HuH-7 (cell line): ENCODE results near the gene SIL1.
A peak's percentile ranks its signal among the peaks of the same experiment; 100 is the strongest.
"Not testable (repeated sequence)": the region's sequence is repeated elsewhere in the genome, so short reads cannot be mapped to it uniquely, and the experiment has no call there.

ENCODE experiments used
- DNase-seq: peaks from one replicate; pipeline ENCODE4 v3.0.0; 2011; ENCODE audit warnings: low spot score

SIL1 gene

GRCh38 chr5:139068060-139068459 lies 130.1 kb downstream of the SIL1 start:
- no peak for DNase-seq

DNA sequence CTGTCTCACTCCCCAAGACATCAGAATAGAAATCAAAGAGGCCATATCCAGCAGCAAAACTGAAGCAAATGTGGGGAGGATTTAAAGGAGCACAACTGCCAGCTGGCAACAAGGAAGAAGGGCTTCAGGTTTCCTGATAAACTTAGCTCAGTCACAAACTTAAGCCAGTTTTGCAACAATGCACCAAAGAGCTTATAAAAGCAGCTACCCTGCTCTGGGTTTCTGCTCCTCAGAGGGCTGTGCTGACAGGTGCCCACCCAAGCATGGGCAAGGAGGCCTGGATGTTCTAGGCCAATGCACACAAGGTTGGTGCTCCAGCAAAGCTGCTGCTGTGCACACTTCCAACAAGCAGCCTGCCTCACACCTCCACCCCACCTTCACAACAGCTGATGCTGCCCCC lies 132.9 kb downstream of the SIL1 start:
- no peak for DNase-seq

DNA sequence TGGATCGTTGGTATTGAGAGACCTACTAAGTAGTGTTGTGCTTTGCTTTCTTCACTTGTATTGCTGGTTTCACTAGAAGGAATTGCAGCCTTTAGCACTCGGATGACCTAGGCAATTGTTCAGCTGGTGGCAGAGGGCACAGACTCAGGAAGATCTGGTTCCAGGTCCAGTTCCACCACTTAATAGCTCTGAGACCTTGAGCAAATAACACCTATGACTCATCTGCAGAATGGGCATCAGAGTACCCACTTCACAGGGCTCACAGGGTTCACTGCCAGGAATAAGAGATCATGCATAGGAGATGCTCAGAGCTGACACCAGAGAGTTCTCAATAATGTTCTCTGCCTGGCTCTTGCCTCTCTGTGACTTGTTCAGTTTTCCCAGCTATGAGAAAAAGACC lies 133.6 kb downstream of the SIL1 start:
- no peak for DNase-seq

DNA sequence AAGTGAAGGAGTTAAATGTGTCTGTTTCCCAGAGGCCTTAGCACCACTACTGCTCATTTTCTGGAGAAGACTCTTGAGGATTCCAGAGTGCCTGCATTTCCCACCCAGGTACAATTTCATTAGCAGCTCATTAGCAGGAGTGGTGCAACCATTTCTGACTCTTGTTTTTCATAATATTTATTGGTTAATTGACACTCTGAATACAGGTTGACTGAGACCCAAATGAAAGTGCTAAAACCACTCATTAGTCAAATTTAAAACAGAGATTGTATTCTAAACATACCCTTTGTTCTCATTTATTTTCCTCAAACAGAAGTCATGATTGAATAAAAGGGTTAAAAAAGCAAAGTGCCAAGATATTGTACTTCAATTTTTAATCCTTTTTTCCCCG lies 134.5 kb downstream of the SIL1 start:
- no peak for DNase-seq

DNA sequence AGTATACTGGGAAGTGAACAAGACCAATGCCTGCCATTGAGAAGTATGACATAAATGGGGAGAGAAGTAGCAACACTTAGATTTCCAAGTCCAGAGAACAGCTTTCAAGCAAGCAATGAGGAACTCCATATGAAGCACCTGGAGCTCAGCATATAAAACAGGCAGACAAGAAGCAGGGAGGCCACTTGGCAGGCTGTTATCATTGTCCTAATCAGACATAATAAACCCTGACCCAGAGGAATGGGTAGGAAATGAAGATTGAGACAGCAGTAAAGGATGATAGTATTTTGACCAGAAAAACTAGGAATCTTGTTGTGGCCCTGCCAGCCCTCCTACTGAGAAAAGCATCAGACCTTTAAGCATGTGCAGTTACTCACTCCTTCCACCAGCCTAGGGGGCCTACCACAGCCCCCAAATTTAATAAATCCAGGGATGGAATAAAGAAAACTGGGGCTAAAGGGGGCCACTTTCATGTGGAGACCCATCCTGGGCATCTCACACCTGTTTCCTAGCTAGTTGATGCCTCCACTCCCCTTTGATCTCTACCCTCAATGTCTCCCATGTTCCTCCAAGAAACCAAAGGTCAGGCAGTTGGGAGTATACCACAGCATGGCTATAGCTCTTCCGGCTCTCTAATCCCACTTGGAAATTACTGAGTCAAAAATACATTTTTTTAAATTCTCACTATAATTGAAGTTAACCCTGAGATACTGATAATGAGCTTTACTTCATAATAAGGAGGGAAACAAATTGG lies 135.1 kb downstream of the SIL1 start:
- no peak for DNase-seq

DNA sequence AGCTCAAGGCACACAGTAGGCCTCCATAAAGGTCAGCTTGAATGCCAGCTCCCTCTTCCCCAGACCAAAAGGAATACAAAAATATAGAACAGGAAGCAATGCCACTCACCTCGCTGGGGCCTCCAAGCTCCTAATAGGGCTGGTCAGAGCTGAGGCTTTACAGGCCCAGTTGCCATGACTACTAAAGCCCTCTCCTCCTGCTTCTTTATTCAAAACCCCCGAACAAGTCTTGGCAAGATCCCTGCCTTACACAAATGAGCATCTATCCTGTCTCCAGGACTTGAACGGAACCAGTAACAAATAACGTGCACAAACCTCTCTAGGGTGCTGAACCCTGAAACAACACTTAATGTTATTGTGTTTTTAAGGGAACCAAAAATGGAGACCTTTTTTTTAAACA lies 136.3 kb downstream of the SIL1 start:
- no peak for DNase-seq

GRCh38 chr5:139061274-139061673 lies 136.9 kb downstream of the SIL1 start:
- no peak for DNase-seq

DNA sequence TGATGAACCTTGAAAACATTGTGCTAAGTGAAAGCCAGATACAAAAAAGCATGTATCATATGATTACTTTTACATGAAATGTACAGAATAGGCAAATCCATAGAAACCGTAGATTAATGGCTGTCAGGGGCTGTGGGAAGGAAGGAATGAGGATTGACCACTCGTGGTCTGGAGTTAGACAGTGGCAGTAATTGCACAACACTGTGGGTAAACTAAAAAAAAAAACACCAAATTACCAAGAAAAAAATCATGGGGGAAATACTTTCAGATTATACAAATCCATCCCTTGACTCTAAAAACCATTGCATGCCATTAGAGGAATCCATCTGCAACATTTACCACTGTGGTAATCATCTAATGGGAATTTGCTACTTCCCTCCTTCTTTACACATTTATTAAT lies 140.0 kb downstream of the SIL1 start:
- DNase-seq, result no peak

- DNase-seq, result not testable (repeated sequence)
These were observed 140.9 kb downstream of the SIL1 start for GRCh38 chr5:139057045-139057939.

GRCh38 chr5:139052975-139053374 lies 145.2 kb downstream of the SIL1 start:
- DNase-seq, result no peak

DNA sequence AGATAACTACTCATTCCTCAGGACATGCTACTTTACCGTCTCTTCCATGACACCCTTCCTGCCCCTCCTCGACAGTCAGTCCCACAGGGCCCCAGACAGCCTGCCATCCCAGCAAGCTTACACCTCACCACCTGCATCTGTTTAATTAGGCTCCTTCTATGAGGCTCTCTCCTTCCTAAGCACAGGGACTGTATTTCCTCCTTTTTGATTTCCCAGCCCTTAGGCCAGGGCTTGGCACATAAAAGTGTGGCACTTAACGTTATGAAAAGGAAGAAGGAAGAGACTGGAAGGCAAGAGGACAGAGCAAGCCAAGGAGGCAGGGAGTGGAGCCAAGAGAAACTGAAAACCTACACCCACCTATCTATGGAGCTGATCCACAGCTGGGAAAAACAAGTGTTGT lies 146.8 kb downstream of the SIL1 start:
- no peak for DNase-seq

DNA sequence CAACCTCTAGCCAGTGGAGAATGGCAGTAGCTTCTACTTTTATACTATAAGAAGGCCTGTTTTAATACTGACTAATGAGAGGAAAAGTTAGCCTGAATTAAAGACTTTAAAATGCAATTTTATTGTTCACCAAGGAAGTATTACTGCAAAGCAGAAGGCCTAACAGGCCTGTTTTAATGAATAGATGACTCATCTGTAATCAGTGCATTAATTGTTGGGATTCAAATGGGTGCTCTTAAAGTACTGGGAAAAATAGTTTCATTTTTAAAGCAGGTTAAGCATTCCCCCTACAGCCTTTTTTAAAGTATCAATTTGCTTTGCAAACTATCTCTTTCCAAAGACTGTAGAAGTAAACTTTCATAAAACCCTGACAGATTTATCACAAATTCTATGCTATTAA lies 147.7 kb downstream of the SIL1 start:
- DNase-seq, result no peak

DNA sequence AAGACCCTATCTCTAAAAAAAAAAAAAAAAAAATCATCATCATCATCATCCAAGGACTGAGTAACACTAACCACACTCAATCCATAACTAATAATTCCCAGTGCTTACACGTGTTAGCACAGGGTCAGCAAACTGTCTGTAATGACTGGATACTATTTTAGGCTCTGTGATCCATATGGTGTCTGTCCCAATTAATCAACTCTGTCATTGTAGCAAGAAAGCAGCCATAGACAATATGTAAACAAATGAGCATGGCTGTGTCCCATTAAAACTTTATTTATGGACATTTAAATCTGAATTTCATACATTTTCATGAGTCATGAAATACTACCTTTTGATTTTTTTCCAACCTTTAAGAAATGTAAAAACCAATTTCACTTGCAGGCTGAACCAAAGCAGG lies 148.4 kb downstream of the SIL1 start:
- DNase-seq, result no peak

GRCh38 chr5:139046551-139046950 lies 151.6 kb downstream of the SIL1 start:
- DNase-seq, result no peak

- DNase-seq, result no peak
These were observed 154.8 kb downstream of the SIL1 start for GRCh38 chr5:139043157-139043905.

GRCh38 chr5:139040081-139040480 lies 158.1 kb downstream of the SIL1 start:
- DNase-seq, result no peak

DNA sequence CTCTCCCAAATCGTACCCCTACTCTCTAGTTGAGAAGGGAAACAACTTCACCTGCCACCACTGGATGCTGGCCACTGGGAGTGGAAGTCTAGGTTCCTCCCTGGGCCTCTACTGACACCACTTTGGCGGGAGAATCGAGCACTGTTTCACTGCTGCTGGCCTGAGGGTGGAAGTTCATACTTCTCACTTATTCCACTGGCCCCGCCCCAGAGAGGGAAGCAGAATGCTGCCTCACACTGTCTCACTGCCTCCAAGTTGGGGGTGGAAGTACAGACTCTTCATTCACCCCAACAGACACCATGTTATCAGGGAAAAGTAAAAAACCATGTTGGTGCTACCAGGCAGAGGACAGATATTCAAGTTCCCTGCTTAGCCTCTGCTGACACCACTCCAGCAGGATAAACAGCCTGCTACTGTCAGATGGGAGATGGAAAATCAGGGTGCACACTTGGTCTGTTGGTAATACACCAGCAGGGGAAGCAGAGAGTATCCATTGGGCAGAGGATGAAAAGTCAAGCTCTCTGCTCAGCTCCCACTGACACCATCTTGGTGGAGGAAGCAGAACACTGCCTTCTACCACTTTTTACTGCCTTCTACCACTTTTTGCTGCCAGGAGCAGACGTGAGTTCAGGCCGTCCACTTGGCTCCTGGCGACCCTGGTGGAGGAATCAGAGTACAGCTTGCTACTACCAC lies 159.4 kb downstream of the SIL1 start:
- DNase-seq, result peak; percentile 35

DNA sequence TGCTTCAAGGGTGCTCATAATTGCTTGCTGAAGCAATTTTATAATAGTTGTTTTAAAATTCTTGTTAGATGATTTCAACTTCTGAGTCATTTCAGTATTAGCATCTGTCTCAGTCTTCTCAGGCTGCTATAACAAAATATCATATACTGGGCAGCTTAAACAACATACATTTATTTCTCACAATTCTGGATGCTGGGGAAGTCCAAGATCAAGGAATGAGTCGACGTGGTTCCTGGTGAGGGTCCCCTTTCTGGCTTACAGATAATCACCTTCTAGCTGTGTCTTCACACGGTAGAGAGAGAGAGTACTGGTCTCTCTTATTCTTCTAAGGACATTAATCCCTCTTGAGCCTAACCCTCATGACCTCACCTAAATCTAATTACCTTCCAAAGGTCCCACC lies 160.4 kb downstream of the SIL1 start:
- no peak for DNase-seq

DNA sequence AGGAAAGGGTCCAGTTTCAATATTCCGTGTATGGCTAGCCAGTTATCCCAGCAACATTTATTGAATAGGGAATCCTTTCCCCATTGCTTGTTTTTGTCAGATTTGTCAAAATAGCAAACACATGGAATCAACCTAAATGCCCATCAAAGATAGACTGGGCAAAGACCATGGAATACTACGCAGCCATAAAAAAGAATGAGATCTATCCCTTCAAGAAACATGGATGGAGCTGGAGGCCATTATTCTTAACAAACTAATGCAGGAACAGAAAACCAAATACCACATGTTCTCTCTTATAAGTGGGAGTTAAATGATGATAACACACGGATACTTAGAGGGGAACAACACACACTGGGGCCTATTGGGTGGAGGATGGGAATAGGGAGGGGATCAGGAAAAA lies 161.8 kb downstream of the SIL1 start:
- not testable (repeated sequence) for DNase-seq

- DNase-seq, result no peak
These were observed 171.0 kb downstream of the SIL1 start for GRCh38 chr5:139027150-139027549.

DNA sequence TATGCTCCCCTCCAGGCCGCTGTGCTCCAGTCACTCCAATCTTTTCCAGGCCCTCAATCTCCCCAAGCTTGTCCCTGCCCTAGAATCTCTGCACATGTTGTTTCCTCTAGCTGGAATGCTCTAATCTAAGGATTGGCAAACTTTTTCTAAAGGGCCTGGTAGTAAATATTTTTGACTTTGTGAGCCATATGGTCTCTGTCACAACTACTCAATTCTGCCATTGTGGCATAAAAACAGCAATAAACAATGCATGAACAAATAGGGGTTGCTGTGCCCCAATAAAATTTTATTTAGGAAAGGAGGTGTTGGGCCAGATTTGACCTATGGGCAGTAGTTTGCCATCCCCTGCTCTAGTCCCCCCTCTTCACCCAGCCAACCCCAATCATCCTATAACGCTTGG lies 172.5 kb downstream of the SIL1 start:
- DNase-seq, result no peak

DNA sequence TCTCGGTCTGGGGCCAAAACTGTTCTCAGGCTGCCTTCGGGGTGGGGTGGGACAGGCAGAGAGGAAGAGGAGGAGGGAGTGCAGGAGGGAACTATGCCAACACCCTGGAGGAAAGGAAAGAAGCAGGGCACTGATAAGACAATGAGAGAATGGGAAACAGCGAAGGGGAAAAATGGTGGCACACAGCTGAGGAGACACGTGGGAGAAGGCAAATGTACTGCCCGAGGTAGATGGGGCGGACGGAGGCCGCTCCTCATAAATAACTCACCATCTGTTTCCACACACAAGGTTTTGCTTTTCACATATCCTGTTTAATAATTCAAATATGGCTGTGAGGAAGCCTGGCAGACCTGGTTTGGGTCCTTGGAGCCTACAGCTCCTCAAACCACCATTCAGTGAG lies 174.9 kb downstream of the SIL1 start:
- DNase-seq, result no peak
